PFSK-1 (cell line): ENCODE results near the gene KCNIP3.

ENCODE experiments used
- FOXP2 ChIP-seq: optimal IDR thresholded peaks from 2 replicates; pipeline ENCODE3; 2011; ENCODE audit warnings: borderline replicate concordance, control low read depth, inconsistent platforms; ENCODE audit not compliant: insufficient read depth; ENCODE audit errors: extremely low read length, extremely low read depth
- POLR2AphosphoS5 ChIP-seq: IDR thresholded peaks from 2 replicates; pipeline ENCODE4 v1.6.1; 2012; ENCODE audit warnings: low read depth, mild to moderate bottlenecking, control low read depth, low read length, moderate library complexity
- SIN3A ChIP-seq: IDR thresholded peaks from 2 replicates; pipeline ENCODE4 v1.6.1; 2012; ENCODE audit warnings: mild to moderate bottlenecking, low read length, moderate library complexity, borderline replicate concordance; ENCODE audit not compliant: insufficient read depth
- TAF1 ChIP-seq: IDR thresholded peaks from 2 replicates; pipeline ENCODE4 v1.6.1; 2012; ENCODE audit warnings: low read length, control low read depth, borderline replicate concordance; ENCODE audit not compliant: insufficient read depth
- TF ChIP-seq, protein P1 (sequence below), 2 experiments: IDR thresholded peaks; 2 replicates each; pipeline versions ENCODE4 v1.6.1 to v1.8.0; 2011 to 2012; ENCODE audit warnings: low read depth in 2 of 2, low read length in 2 of 2, control low read depth in 1 of 2, inconsistent platforms in 1 of 2, mild to moderate bottlenecking in 1 of 2, moderate library complexity in 1 of 2; ENCODE audit not compliant: insufficient read depth in 1 of 2

DNA sequence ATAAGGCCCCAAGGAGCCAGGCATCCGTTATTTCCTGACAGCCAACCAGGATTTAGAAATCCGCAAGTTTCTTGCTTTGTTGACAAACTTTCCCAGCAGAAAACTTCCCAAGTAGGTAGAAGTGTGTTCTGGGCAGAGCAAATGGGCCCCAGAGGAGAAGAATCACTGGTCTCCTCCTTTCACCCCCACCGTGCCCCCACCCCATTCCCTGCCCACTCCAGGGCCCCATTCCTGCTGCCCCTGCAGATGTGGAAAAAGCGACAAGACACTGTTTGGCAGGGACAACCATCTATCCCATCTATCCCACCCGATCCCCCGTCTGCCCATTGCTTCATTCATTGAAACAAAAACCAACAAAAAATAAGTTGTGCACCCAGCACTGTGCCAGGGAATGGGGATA is 95.2 kb downstream of the KCNIP3 start:
- no peak for TF ChIP-seq POLR2AphosphoS5
- TF ChIP-seq, protein P1, sequence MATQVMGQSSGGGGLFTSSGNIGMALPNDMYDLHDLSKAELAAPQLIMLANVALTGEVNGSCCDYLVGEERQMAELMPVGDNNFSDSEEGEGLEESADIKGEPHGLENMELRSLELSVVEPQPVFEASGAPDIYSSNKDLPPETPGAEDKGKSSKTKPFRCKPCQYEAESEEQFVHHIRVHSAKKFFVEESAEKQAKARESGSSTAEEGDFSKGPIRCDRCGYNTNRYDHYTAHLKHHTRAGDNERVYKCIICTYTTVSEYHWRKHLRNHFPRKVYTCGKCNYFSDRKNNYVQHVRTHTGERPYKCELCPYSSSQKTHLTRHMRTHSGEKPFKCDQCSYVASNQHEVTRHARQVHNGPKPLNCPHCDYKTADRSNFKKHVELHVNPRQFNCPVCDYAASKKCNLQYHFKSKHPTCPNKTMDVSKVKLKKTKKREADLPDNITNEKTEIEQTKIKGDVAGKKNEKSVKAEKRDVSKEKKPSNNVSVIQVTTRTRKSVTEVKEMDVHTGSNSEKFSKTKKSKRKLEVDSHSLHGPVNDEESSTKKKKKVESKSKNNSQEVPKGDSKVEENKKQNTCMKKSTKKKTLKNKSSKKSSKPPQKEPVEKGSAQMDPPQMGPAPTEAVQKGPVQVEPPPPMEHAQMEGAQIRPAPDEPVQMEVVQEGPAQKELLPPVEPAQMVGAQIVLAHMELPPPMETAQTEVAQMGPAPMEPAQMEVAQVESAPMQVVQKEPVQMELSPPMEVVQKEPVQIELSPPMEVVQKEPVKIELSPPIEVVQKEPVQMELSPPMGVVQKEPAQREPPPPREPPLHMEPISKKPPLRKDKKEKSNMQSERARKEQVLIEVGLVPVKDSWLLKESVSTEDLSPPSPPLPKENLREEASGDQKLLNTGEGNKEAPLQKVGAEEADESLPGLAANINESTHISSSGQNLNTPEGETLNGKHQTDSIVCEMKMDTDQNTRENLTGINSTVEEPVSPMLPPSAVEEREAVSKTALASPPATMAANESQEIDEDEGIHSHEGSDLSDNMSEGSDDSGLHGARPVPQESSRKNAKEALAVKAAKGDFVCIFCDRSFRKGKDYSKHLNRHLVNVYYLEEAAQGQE (IDR thresholded peaks at IDR 0.05; ENCODE audit: insufficient read depth in 1 of 2, low read depth in 2 of 2, low read length in 2 of 2) = no peak
- no peak for TF ChIP-seq SIN3A
- TF ChIP-seq FOXP2 = no peak
- TF ChIP-seq TAF1 = no peak
